HG03039 (cell line): ENCODE measurements around the gene PACRGL.
A peak's percentile ranks its signal among the peaks of the same experiment; 100 is the strongest.
"Not testable (repeated sequence)": the region's sequence is repeated elsewhere in the genome, so short reads cannot be mapped to it uniquely, and the experiment has no call there.

Experiments
- ATAC-seq: cut with Tn5 transposase; IDR thresholded peaks from one replicate; pipeline ENCODE4 v1.9.1; 2021; ENCODE audit warnings: mild to moderate bottlenecking, moderate library complexity; ENCODE audit not compliant: unreplicated experiment

Gene PACRGL

GRCh38 chr4:20723019-20723418 is 22.8 kb downstream of the PACRGL start:
- no peak for ATAC-seq

GRCh38 chr4:20723463-20723862 is 23.2 kb downstream of the PACRGL start:
- ATAC-seq: no peak

- ATAC-seq: no peak
Measured at GRCh38 chr4:20724915-20725314, 24.7 kb downstream of the PACRGL start.

- no peak for ATAC-seq
Measured at GRCh38 chr4:20735931-20736330, 35.7 kb downstream of the PACRGL start.

GRCh38 chr4:20746000-20746399 is 45.7 kb downstream of the PACRGL start:
- ATAC-seq: not testable (repeated sequence)

GRCh38 chr4:20752641-20753040 is 52.4 kb downstream of the PACRGL start:
- ATAC-seq: no peak

- ATAC-seq: no peak
Measured at GRCh38 chr4:20754036-20754435, 53.8 kb downstream of the PACRGL start.

GRCh38 chr4:20760053-20760452 is 59.8 kb downstream of the PACRGL start:
- no peak for ATAC-seq

GRCh38 chr4:20761382-20761781 is 61.1 kb downstream of the PACRGL start:
- no peak for ATAC-seq

GRCh38 chr4:20761826-20762225 is 61.6 kb downstream of the PACRGL start:
- no peak for ATAC-seq

- ATAC-seq: no peak
Measured at GRCh38 chr4:20764366-20764992, 64.2 kb downstream of the PACRGL start.

GRCh38 chr4:20773144-20773997 is 73.1 kb downstream of the PACRGL start:
- ATAC-seq: peak; percentile 74

- no peak for ATAC-seq
Measured at GRCh38 chr4:20778896-20779295, 78.6 kb downstream of the PACRGL start.

GRCh38 chr4:20783134-20783533 is 82.9 kb downstream of the PACRGL start:
- ATAC-seq: not testable (repeated sequence)

GRCh38 chr4:20787940-20788665 is 87.8 kb downstream of the PACRGL start:
- ATAC-seq: no peak
